ENCODE measurements around the gene MAD1L1.

DNA sequence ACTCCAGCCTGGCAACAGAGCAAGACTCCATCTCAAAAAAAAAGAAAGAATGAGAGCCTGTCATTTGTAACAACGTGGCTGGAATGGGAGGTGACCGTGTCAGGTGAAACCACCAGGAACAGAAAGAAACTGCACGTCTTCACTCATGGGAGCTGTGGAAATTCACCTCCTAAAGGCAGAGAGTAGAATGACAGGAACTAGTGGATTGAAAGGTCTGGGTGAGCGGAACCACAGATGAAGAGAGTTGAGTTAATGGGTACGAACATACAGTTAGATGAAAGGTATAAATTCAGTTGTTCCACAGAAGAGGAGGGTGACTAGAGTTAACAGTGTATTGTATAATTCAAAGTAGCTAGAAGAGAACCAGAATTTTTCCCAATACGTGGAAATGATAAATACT is 78.6 kb downstream of the MAD1L1 start:
- TF ChIP-seq, protein P1, sequence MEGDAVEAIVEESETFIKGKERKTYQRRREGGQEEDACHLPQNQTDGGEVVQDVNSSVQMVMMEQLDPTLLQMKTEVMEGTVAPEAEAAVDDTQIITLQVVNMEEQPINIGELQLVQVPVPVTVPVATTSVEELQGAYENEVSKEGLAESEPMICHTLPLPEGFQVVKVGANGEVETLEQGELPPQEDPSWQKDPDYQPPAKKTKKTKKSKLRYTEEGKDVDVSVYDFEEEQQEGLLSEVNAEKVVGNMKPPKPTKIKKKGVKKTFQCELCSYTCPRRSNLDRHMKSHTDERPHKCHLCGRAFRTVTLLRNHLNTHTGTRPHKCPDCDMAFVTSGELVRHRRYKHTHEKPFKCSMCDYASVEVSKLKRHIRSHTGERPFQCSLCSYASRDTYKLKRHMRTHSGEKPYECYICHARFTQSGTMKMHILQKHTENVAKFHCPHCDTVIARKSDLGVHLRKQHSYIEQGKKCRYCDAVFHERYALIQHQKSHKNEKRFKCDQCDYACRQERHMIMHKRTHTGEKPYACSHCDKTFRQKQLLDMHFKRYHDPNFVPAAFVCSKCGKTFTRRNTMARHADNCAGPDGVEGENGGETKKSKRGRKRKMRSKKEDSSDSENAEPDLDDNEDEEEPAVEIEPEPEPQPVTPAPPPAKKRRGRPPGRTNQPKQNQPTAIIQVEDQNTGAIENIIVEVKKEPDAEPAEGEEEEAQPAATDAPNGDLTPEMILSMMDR (IDR thresholded peaks at IDR 0.05): no peak
- TF ChIP-seq, protein P2, sequence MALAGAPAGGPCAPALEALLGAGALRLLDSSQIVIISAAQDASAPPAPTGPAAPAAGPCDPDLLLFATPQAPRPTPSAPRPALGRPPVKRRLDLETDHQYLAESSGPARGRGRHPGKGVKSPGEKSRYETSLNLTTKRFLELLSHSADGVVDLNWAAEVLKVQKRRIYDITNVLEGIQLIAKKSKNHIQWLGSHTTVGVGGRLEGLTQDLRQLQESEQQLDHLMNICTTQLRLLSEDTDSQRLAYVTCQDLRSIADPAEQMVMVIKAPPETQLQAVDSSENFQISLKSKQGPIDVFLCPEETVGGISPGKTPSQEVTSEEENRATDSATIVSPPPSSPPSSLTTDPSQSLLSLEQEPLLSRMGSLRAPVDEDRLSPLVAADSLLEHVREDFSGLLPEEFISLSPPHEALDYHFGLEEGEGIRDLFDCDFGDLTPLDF (CRISPR knock-in tag; IDR thresholded peaks at IDR 0.05): no peak
- TF ChIP-seq ZNF396 (CRISPR knock-in tag; IDR thresholded peaks at IDR 0.05; ENCODE audit: borderline replicate concordance) (no peak), TCF7 (CRISPR knock-in tag; IDR thresholded peaks at IDR 0.05; ENCODE audit: low read depth) (no peak), NR2C2 (CRISPR knock-in tag; IDR thresholded peaks at IDR 0.05) (no peak), NFYB (CRISPR knock-in tag; conservative IDR thresholded peaks at IDR 0.05; ENCODE audit: low read depth) (no peak)
- TF ChIP-seq, protein P3, sequence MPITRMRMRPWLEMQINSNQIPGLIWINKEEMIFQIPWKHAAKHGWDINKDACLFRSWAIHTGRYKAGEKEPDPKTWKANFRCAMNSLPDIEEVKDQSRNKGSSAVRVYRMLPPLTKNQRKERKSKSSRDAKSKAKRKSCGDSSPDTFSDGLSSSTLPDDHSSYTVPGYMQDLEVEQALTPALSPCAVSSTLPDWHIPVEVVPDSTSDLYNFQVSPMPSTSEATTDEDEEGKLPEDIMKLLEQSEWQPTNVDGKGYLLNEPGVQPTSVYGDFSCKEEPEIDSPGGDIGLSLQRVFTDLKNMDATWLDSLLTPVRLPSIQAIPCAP (CRISPR knock-in tag; IDR thresholded peaks at IDR 0.05): no peak
- TF ChIP-seq, protein P4, sequence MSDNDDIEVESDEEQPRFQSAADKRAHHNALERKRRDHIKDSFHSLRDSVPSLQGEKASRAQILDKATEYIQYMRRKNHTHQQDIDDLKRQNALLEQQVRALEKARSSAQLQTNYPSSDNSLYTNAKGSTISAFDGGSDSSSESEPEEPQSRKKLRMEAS (CRISPR knock-in tag; IDR thresholded peaks at IDR 0.05): no peak
- TF ChIP-seq, protein P5, sequence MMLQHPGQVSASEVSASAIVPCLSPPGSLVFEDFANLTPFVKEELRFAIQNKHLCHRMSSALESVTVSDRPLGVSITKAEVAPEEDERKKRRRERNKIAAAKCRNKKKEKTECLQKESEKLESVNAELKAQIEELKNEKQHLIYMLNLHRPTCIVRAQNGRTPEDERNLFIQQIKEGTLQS (CRISPR knock-in tag; conservative IDR thresholded peaks at IDR 0.05): no peak
- TF ChIP-seq, protein P6, sequence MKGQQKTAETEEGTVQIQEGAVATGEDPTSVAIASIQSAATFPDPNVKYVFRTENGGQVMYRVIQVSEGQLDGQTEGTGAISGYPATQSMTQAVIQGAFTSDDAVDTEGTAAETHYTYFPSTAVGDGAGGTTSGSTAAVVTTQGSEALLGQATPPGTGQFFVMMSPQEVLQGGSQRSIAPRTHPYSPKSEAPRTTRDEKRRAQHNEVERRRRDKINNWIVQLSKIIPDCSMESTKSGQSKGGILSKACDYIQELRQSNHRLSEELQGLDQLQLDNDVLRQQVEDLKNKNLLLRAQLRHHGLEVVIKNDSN (CRISPR knock-in tag; IDR thresholded peaks at IDR 0.05): no peak
